ENCODE results near the gene ALDH1L1. TPM values are rescaled to one million over a fixed set of nuclear protein-coding genes. Genes with fewer than 3 reads are reported as not detected.

Gene ALDH1L1
- total RNA-seq, 2 experiments from 2014 or later, result not detected

- TF ChIP-seq CTCF (IDR thresholded peaks at IDR 0.05), result no peak
- Mint-ChIP-seq H3K9me3 (no peaks in the 10 kb centered on the region), H3K4me1 (ENCODE audit: low read depth) (peaks cover 25% of the 10 kb centered on the region), H3K36me3 (ENCODE audit: low read depth) (peaks cover 15% of the 10 kb centered on the region), H3K27me3 (no peaks in the 10 kb centered on the region), H3K4me3 (no peak overlapping the region), H3K27ac (no peak overlapping the region)
- CTCF ChIA-PET, result no interaction called here
- POLR2A ChIA-PET, result no interaction called here
- no peaks in the 10 kb centered on the region for H3K4me1 ChIP-seq (ENCODE audit: insufficient read depth, low read length)
- H3K27me3 ChIP-seq (ENCODE audit: control insufficient read depth in 1 of 2, insufficient read depth in 2 of 2, low read length in 2 of 2), result no peaks in the 10 kb centered on the region
- no peaks in the 10 kb centered on the region for H3K9me3 ChIP-seq (ENCODE audit: control insufficient read depth in 1 of 2, insufficient read depth in 1 of 2, low read length in 2 of 2)
- intact Hi-C loops (cut with DNase I, micrococcal nuclease), result no loop called here
- H3K27ac ChIP-seq (ENCODE audit: low read depth in 1 of 2, low read length in 2 of 2), result no peak overlapping the region
- no peak for ATAC-seq (ENCODE audit: poor library complexity)
- no peak overlapping the region for H3K4me3 ChIP-seq (ENCODE audit: low read length)
- DNase-seq, result no peak
- peaks cover 6% of the 10 kb centered on the region for H3K36me3 ChIP-seq (ENCODE audit: insufficient read depth, low read length)
Observed at GRCh38 chr3:126056088-126056487, 124.3 kb downstream of the ALDH1L1 start.

- Mint-ChIP-seq H3K27me3 (no peaks in the 10 kb centered on the region), H3K4me1 (ENCODE audit: low read depth) (peaks cover 25% of the 10 kb centered on the region), H3K4me3 (no peak overlapping the region), H3K9me3 (no peaks in the 10 kb centered on the region), H3K27ac (no peak overlapping the region), H3K36me3 (ENCODE audit: low read depth) (peaks cover 15% of the 10 kb centered on the region)
- Histone ChIP-seq H3K4me3 (ENCODE audit: low read length) (no peak overlapping the region), H3K4me1 (ENCODE audit: insufficient read depth, low read length) (no peaks in the 10 kb centered on the region), H3K27ac (ENCODE audit: low read depth in 1 of 2, low read length in 2 of 2) (no peak overlapping the region), H3K27me3 (ENCODE audit: control insufficient read depth in 1 of 2, insufficient read depth in 2 of 2, low read length in 2 of 2) (no peaks in the 10 kb centered on the region), H3K36me3 (ENCODE audit: insufficient read depth, low read length) (peaks cover 15% of the 10 kb centered on the region), H3K9me3 (ENCODE audit: control insufficient read depth in 1 of 2, insufficient read depth in 1 of 2, low read length in 2 of 2) (no peaks in the 10 kb centered on the region)
- DNase-seq (no peak), ATAC-seq (ENCODE audit: poor library complexity) (no peak)
- no peak for TF ChIP-seq CTCF (IDR thresholded peaks at IDR 0.05)
- intact Hi-C loops (cut with DNase I, micrococcal nuclease), result no loop called here
- POLR2A ChIA-PET, result no interaction called here
- CTCF ChIA-PET, result no interaction called here
Observed at GRCh38 chr3:126054870-126055269, 125.5 kb downstream of the ALDH1L1 start.

- no peaks in the 10 kb centered on the region for H3K9me3 Mint-ChIP-seq
- Histone ChIP-seq H3K4me1 (ENCODE audit: insufficient read depth, low read length) (no peaks in the 10 kb centered on the region), H3K27me3 (ENCODE audit: control insufficient read depth in 1 of 2, insufficient read depth in 2 of 2, low read length in 2 of 2) (no peaks in the 10 kb centered on the region), H3K4me3 (ENCODE audit: low read length) (no peak overlapping the region), H3K36me3 (ENCODE audit: insufficient read depth, low read length) (peaks cover 10% of the 10 kb centered on the region), H3K27ac (ENCODE audit: low read depth in 1 of 2, low read length in 2 of 2) (no peak overlapping the region), H3K9me3 (ENCODE audit: control insufficient read depth in 1 of 2, insufficient read depth in 1 of 2, low read length in 2 of 2) (no peaks in the 10 kb centered on the region)
- ChIA-PET POLR2A (no interaction called here), CTCF (no interaction called here)
- H3K36me3 Mint-ChIP-seq (ENCODE audit: low read depth), result peaks cover 15% of the 10 kb centered on the region
- no peak for DNase-seq
- intact Hi-C loops (cut with DNase I, micrococcal nuclease), result no loop called here
- H3K4me3 Mint-ChIP-seq, result no peak overlapping the region
- peaks cover 25% of the 10 kb centered on the region for H3K4me1 Mint-ChIP-seq (ENCODE audit: low read depth)
- no peak overlapping the region for H3K27ac Mint-ChIP-seq
- H3K27me3 Mint-ChIP-seq, result no peaks in the 10 kb centered on the region
- ATAC-seq (ENCODE audit: poor library complexity), result no peak
- no peak for TF ChIP-seq CTCF (IDR thresholded peaks at IDR 0.05)
Observed at GRCh38 chr3:126053949-126054569, 126.3 kb downstream of the ALDH1L1 start.

Other genes with a start within 250 kb of the ALDH1L1 start
- gene ROPN1B, start 211.4 kb downstream of the ALDH1L1 start, total RNA-seq, result under 1 TPM in 1 of 2 experiments, not detected in 1; 0.25 TPM
- 10 to 100 TPM; 26.5 to 29.1 TPM for gene SLC41A3, start 96.5 kb downstream of the ALDH1L1 start, total RNA-seq
- gene KLF15, start 176.8 kb upstream of the ALDH1L1 start, total RNA-seq, result under 1 TPM in 1 of 2 experiments, not detected in 1; 0.30 TPM
- not detected for gene CFAP100, start 214.3 kb upstream of the ALDH1L1 start, total RNA-seq

Data from CD4-positive, alpha-beta T cell (primary cell).